ENCODE data around the gene EIPR1.

The EIPR1 gene

GRCh38 chr2:3149441-3150217 is 228.0 kb downstream of the EIPR1 start:
- DNase-seq (ENCODE audit: low read depth, low spot score), result peak; percentile 43

- DNase-seq (ENCODE audit: low read depth, low spot score), result no peak
These were observed 228.9 kb downstream of the EIPR1 start for GRCh38 chr2:3148716-3149115.

GRCh38 chr2:3147651-3148530 is 229.7 kb downstream of the EIPR1 start:
- no peak for DNase-seq (ENCODE audit: low read depth, low spot score)

GRCh38 chr2:3146772-3147650 is 230.6 kb downstream of the EIPR1 start:
- no peak for DNase-seq (ENCODE audit: low read depth, low spot score)

GRCh38 chr2:3146175-3146574 is 231.4 kb downstream of the EIPR1 start:
- no peak for DNase-seq (ENCODE audit: low read depth, low spot score)

- DNase-seq (ENCODE audit: low read depth, low spot score), result no peak
These were observed 232.1 kb downstream of the EIPR1 start for GRCh38 chr2:3145471-3146021.

GRCh38 chr2:3144856-3145255 is 232.8 kb downstream of the EIPR1 start:
- DNase-seq (ENCODE audit: low read depth, low spot score), result no peak

GRCh38 chr2:3143602-3144001 is 234.0 kb downstream of the EIPR1 start:
- no peak for DNase-seq (ENCODE audit: low read depth, low spot score)

- peak; percentile 50 for DNase-seq (ENCODE audit: low read depth, low spot score)
These were observed 234.6 kb downstream of the EIPR1 start for GRCh38 chr2:3142961-3143571.

GRCh38 chr2:3142210-3142609 is 235.4 kb downstream of the EIPR1 start:
- DNase-seq (ENCODE audit: low read depth, low spot score), result no peak

- DNase-seq (ENCODE audit: low read depth, low spot score), result no peak
These were observed 235.9 kb downstream of the EIPR1 start for GRCh38 chr2:3141696-3142095.

- DNase-seq (ENCODE audit: low read depth, low spot score), result no peak
These were observed 237.7 kb downstream of the EIPR1 start for GRCh38 chr2:3139906-3140305.
